ENCODE data around the gene TCF19. TPM values are rescaled to one million over a fixed set of nuclear protein-coding genes. Genes with fewer than 3 reads are reported as not detected.

The TCF19 gene
- total RNA-seq, 1 donor: 20.7 TPM

DNA sequence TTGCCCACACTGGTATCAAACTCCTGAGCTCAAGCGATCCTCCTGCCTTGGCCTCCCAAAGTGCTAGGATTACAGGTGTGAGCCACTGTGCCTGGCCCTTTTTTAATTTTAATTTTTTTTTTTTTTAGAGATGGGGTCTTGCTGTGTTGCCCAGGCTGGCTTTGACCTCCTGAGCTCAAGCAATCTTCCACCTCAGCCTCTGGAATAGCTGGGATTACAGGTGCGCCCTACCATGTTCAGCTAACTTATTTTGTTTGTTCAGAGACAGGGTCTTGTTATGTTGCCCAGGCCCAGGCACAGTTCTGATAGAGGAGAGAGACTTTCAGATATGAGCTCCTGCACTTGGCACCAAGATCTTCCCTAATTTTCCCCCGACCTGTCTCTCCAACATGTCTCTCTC, 27.6 kb upstream of the TCF19 start:
- no peak for DNase-seq (ENCODE audit: low read depth)
- TF ChIP-seq, protein P1, sequence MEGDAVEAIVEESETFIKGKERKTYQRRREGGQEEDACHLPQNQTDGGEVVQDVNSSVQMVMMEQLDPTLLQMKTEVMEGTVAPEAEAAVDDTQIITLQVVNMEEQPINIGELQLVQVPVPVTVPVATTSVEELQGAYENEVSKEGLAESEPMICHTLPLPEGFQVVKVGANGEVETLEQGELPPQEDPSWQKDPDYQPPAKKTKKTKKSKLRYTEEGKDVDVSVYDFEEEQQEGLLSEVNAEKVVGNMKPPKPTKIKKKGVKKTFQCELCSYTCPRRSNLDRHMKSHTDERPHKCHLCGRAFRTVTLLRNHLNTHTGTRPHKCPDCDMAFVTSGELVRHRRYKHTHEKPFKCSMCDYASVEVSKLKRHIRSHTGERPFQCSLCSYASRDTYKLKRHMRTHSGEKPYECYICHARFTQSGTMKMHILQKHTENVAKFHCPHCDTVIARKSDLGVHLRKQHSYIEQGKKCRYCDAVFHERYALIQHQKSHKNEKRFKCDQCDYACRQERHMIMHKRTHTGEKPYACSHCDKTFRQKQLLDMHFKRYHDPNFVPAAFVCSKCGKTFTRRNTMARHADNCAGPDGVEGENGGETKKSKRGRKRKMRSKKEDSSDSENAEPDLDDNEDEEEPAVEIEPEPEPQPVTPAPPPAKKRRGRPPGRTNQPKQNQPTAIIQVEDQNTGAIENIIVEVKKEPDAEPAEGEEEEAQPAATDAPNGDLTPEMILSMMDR (IDR thresholded peaks at IDR 0.05; ENCODE audit: insufficient read depth, low read depth, low read length): no peak
- H3K4me3 ChIP-seq (ENCODE audit: low read depth, low read length): no peak overlapping the region

DNA sequence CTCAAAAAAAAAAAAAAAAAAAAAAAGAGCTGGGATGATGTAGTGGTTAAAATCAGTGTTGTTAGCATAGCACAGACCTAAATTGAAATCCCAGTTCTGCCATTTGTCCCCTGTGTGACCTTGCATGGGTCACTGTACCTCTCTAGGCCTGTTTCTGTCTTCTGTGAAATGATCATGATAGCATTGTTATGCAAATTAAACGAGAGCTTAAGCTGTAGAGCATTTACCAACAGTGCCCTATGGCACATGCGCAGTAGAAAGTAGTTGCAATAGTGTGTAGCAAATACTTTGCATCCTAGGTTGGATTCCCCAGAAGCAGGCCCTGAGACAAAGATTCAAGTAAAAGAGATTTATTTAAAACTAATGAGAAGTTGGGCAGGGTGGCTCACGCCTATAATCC, 26.8 kb upstream of the TCF19 start:
- H3K4me3 ChIP-seq (ENCODE audit: low read depth, low read length): no peak overlapping the region
- no peak for DNase-seq (ENCODE audit: low read depth)
- TF ChIP-seq, protein P1 (IDR thresholded peaks at IDR 0.05; ENCODE audit: insufficient read depth, low read depth, low read length): no peak

- DNase-seq (ENCODE audit: low read depth): no peak
- TF ChIP-seq, protein P1 (IDR thresholded peaks at IDR 0.05; ENCODE audit: insufficient read depth, low read depth, low read length): no peak
- H3K4me3 ChIP-seq (ENCODE audit: low read depth, low read length): no peak overlapping the region
Observed at GRCh38 chr6:31132806-31133205, 25.6 kb upstream of the TCF19 start.

- DNase-seq (ENCODE audit: low read depth): no peak
- H3K4me3 ChIP-seq (ENCODE audit: low read depth, low read length): no peak overlapping the region
- TF ChIP-seq, protein P1 (IDR thresholded peaks at IDR 0.05; ENCODE audit: insufficient read depth, low read depth, low read length): no peak
Observed at GRCh38 chr6:31135710-31136109, 22.7 kb upstream of the TCF19 start.

GRCh38 chr6:31138982-31139381, 19.4 kb upstream of the TCF19 start, which contains the start of gene PSORS1C2:
Gene PSORS1C2 (minus strand): TSS chr6:31139066. CDS start chr6:31139026, 40 bp downstream.
- no peak within 1 kb of the TSS for H3K4me3 ChIP-seq (ENCODE audit: low read depth, low read length)
- TF ChIP-seq, protein P1 (IDR thresholded peaks at IDR 0.05; ENCODE audit: insufficient read depth, low read depth, low read length): no peak
- DNase-seq (ENCODE audit: low read depth): no peak

GRCh38 chr6:31139599-31139998, 18.8 kb upstream of the TCF19 start:
- TF ChIP-seq, protein P1 (IDR thresholded peaks at IDR 0.05; ENCODE audit: insufficient read depth, low read depth, low read length): no peak
- H3K4me3 ChIP-seq (ENCODE audit: low read depth, low read length): no peak overlapping the region
- DNase-seq (ENCODE audit: low read depth): no peak

- TF ChIP-seq, protein P1 (IDR thresholded peaks at IDR 0.05; ENCODE audit: insufficient read depth, low read depth, low read length): no peak
- no peak for DNase-seq (ENCODE audit: low read depth)
- no peak overlapping the region for H3K4me3 ChIP-seq (ENCODE audit: low read depth, low read length)
Observed at GRCh38 chr6:31140643-31141042, 17.7 kb upstream of the TCF19 start.
